ENCODE results near the gene STIM1. TPM values are rescaled to one million over a fixed set of nuclear protein-coding genes. Genes with fewer than 3 reads are reported as not detected.

STIM1 gene
- total RNA-seq, 1 experiment from 2014 or later = 18.0 TPM

DNA sequence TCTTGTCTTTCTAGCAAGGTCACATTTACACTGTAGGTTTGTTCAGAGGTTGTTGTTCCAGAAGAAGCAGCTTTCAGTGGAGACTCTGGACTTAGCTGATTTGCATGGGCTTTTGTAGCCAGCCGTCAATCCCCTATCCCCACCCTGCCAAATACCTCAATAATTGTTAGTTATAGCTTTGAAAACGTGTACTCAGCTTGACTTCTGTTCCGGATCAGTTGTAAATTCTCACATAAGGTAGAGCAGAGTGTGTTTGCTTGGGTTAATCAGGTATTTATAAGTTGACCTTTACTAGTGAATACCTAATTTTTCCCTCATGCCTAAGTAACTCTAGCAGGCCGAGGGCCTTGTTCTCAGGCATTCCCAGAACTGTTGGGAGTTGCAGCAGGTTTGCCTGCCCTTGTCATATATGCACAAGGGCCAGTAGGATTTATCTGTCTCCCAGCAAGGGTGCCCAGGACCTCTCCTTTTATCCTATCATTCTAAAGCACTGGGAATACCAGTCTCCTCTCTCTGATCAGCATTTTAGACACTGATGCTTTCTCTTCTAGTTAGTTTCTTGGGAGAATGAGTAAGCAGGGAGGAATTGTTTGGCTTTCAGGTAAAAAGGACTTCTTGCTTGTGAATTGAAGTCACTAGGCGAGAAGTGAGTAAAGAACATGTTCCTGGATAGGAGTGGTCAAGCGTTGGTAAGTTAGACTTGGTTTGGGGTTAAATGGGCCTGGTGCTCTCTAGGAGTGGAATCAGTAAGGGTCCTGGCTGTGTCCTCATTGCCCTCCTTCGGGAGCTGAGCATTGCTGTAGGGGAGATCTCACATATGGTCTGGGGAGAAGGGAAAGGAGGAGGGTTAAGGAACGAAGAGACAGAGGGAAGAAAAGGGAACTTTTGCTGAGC is 22.1 kb downstream of the STIM1 start:
- no peaks in the 10 kb centered on the region for H3K36me3 Mint-ChIP-seq
- peak overlapping the region; percentile 38 for H3K27ac Mint-ChIP-seq
- TF ChIP-seq NR3C1 (CRISPR knock-in tag; conservative IDR thresholded peaks at IDR 0.05; ENCODE audit: low read depth) (no peak), TP53 (CRISPR knock-in tag; IDR thresholded peaks at IDR 0.05) (no peak), CREM (CRISPR knock-in tag; IDR thresholded peaks at IDR 0.05) (no peak), TCF7 (CRISPR knock-in tag; IDR thresholded peaks at IDR 0.05; ENCODE audit: low read depth) (no peak), JAZF1 (CRISPR knock-in tag; IDR thresholded peaks at IDR 0.05) (no peak), ZNF423 (CRISPR knock-in tag; IDR thresholded peaks at IDR 0.05) (no peak), ZNF263 (CRISPR knock-in tag; IDR thresholded peaks at IDR 0.05; ENCODE audit: low read depth) (no peak), FOXJ3 (CRISPR knock-in tag; IDR thresholded peaks at IDR 0.05; ENCODE audit: borderline replicate concordance) (no peak), ZNF317 (CRISPR knock-in tag; IDR thresholded peaks at IDR 0.05; ENCODE audit: borderline replicate concordance, low read depth) (no peak), FOXP1 (CRISPR knock-in tag; IDR thresholded peaks at IDR 0.05; ENCODE audit: borderline replicate concordance) (no peak), NFE2L1 (CRISPR knock-in tag; IDR thresholded peaks at IDR 0.05) (no peak)
- TF ChIP-seq, protein P1, sequence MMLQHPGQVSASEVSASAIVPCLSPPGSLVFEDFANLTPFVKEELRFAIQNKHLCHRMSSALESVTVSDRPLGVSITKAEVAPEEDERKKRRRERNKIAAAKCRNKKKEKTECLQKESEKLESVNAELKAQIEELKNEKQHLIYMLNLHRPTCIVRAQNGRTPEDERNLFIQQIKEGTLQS (CRISPR knock-in tag; conservative IDR thresholded peaks at IDR 0.05) = no peak
- TF ChIP-seq, protein P2, sequence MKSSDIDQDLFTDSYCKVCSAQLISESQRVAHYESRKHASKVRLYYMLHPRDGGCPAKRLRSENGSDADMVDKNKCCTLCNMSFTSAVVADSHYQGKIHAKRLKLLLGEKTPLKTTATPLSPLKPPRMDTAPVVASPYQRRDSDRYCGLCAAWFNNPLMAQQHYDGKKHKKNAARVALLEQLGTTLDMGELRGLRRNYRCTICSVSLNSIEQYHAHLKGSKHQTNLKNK (CRISPR knock-in tag; IDR thresholded peaks at IDR 0.05) = no peak
- TF ChIP-seq, protein P3, sequence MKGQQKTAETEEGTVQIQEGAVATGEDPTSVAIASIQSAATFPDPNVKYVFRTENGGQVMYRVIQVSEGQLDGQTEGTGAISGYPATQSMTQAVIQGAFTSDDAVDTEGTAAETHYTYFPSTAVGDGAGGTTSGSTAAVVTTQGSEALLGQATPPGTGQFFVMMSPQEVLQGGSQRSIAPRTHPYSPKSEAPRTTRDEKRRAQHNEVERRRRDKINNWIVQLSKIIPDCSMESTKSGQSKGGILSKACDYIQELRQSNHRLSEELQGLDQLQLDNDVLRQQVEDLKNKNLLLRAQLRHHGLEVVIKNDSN (CRISPR knock-in tag; IDR thresholded peaks at IDR 0.05) = no peak
- TF ChIP-seq, protein P4, sequence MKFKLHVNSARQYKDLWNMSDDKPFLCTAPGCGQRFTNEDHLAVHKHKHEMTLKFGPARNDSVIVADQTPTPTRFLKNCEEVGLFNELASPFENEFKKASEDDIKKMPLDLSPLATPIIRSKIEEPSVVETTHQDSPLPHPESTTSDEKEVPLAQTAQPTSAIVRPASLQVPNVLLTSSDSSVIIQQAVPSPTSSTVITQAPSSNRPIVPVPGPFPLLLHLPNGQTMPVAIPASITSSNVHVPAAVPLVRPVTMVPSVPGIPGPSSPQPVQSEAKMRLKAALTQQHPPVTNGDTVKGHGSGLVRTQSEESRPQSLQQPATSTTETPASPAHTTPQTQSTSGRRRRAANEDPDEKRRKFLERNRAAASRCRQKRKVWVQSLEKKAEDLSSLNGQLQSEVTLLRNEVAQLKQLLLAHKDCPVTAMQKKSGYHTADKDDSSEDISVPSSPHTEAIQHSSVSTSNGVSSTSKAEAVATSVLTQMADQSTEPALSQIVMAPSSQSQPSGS (CRISPR knock-in tag; IDR thresholded peaks at IDR 0.05; ENCODE audit: borderline replicate concordance, low read depth) = no peak
- TF ChIP-seq, protein P5, sequence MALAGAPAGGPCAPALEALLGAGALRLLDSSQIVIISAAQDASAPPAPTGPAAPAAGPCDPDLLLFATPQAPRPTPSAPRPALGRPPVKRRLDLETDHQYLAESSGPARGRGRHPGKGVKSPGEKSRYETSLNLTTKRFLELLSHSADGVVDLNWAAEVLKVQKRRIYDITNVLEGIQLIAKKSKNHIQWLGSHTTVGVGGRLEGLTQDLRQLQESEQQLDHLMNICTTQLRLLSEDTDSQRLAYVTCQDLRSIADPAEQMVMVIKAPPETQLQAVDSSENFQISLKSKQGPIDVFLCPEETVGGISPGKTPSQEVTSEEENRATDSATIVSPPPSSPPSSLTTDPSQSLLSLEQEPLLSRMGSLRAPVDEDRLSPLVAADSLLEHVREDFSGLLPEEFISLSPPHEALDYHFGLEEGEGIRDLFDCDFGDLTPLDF (CRISPR knock-in tag; IDR thresholded peaks at IDR 0.05) = no peak
- TF ChIP-seq, protein P6, sequence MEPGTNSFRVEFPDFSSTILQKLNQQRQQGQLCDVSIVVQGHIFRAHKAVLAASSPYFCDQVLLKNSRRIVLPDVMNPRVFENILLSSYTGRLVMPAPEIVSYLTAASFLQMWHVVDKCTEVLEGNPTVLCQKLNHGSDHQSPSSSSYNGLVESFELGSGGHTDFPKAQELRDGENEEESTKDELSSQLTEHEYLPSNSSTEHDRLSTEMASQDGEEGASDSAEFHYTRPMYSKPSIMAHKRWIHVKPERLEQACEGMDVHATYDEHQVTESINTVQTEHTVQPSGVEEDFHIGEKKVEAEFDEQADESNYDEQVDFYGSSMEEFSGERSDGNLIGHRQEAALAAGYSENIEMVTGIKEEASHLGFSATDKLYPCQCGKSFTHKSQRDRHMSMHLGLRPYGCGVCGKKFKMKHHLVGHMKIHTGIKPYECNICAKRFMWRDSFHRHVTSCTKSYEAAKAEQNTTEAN (CRISPR knock-in tag; IDR thresholded peaks at IDR 0.05) = no peak
- ATAC-seq (peak; percentile 69), DNase-seq (ENCODE audit: low spot score) (no peak)
- H3K27me3 Mint-ChIP-seq (ENCODE audit: low read depth) = no peaks in the 10 kb centered on the region
- peaks cover 16% of the 10 kb centered on the region for H3K4me1 Mint-ChIP-seq
- CTCF ChIA-PET = interaction anchor here (1.2 to 5.1 kb wide), 7 partner anchors 10 to 196 kb away, joined by 3 to 38 read pairs (median 6); partner anchors contain the start of genes RHOG and STIM1
- POLR2A ChIA-PET = interaction anchor here (1.0 kb wide), 1 partner anchor 9 kb away, joined by 3 read pairs; no protein-coding TSS in a partner anchor
- H3K4me3 Mint-ChIP-seq = no peak overlapping the region
- H3K9me3 Mint-ChIP-seq = no peaks in the 10 kb centered on the region

DNA sequence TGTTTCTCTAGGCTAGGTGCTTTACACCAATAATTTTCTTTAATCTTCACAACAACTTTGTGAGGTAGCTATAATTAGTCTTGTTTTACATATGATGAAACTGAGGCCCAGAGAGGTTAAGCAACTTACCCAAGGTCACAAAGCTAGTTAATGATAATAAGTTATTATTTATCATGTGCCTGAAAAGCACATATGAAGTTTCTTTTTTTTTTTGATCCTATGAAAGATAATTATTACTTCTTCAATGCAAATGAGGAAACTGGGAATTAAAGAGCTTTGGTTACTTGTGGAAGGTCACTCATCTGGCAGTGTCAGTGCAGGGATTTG is 22.8 kb downstream of the STIM1 start:
- ChIA-PET POLR2A (no interaction called here), CTCF (interaction anchor here (1.2 to 4.2 kb wide), 5 partner anchors 23 to 195 kb away, joined by 3 to 15 read pairs (median 6); partner anchors contain the start of genes RHOG and STIM1)
- H3K36me3 Mint-ChIP-seq = no peaks in the 10 kb centered on the region

More for the DNA sequence above, 22.8 kb downstream of the STIM1 start:
- Mint-ChIP-seq H3K27me3 (ENCODE audit: low read depth) (no peaks in the 10 kb centered on the region), H3K4me3 (no peak overlapping the region), H3K4me1 (peaks cover 16% of the 10 kb centered on the region), H3K27ac (no peak overlapping the region), H3K9me3 (0 out of 2 replicates have a peak, but pooled peaks cover 3% of the 10 kb centered on the region)
- TF ChIP-seq ZNF671 (CRISPR knock-in tag; IDR thresholded peaks at IDR 0.05) = no peak
- TF ChIP-seq ZNF138 (CRISPR knock-in tag; conservative IDR thresholded peaks at IDR 0.05) = no peak
- no peak for TF ChIP-seq FOXJ3 (CRISPR knock-in tag; IDR thresholded peaks at IDR 0.05; ENCODE audit: borderline replicate concordance)
- no peak for TF ChIP-seq GRHL2 (CRISPR knock-in tag; IDR thresholded peaks at IDR 0.05; ENCODE audit: insufficient replicate concordance, severe bottlenecking)
- TF ChIP-seq EMX1 (CRISPR knock-in tag; IDR thresholded peaks at IDR 0.05) = no peak
- no peak for TF ChIP-seq ZNF416 (CRISPR knock-in tag; IDR thresholded peaks at IDR 0.05)
- no peak for ATAC-seq
- DNase-seq (ENCODE audit: low spot score) = no peak

Data from WTC11 (cell line).